Measurements from ENCODE around the gene ITCH.
"Not testable (repeated sequence)": the region's sequence is repeated elsewhere in the genome, so short reads cannot be mapped to it uniquely, and the experiment has no call there.

ITCH gene

GRCh38 chr20:34363062-34363464 is at the start of gene ITCH:
Gene ITCH (plus strand): TSS chr20:34363273. CDS start chr20:34393812, 30,539 bp downstream.
- peak; percentile 90 for DNase-seq

- no peak for DNase-seq
These were observed 47.8 kb upstream of the ITCH start for GRCh38 chr20:34315236-34315635.

GRCh38 chr20:34316196-34316814 is 46.8 kb upstream of the ITCH start:
- no peak for DNase-seq

- DNase-seq, result no peak
These were observed 44.2 kb upstream of the ITCH start for GRCh38 chr20:34318609-34319443.

- DNase-seq, result no peak
These were observed 42.2 kb upstream of the ITCH start for GRCh38 chr20:34320861-34321260.

- no peak for DNase-seq
These were observed 40.6 kb upstream of the ITCH start for GRCh38 chr20:34322267-34323105.

GRCh38 chr20:34324541-34324940 is 38.5 kb upstream of the ITCH start:
- no peak for DNase-seq

- not testable (repeated sequence) for DNase-seq
These were observed 34.9 kb upstream of the ITCH start for GRCh38 chr20:34328207-34328606.

- no peak for DNase-seq
These were observed 34.0 kb upstream of the ITCH start for GRCh38 chr20:34328928-34329677.

- not testable (repeated sequence) for DNase-seq
These were observed 32.1 kb upstream of the ITCH start for GRCh38 chr20:34330861-34331544.

GRCh38 chr20:34331838-34332237 is 31.2 kb upstream of the ITCH start:
- DNase-seq, result no peak

- no peak for DNase-seq
These were observed 30.7 kb upstream of the ITCH start for GRCh38 chr20:34332262-34332920.

GRCh38 chr20:34333786-34334185 is 29.3 kb upstream of the ITCH start:
- no peak for DNase-seq

GRCh38 chr20:34334654-34335407 is 28.2 kb upstream of the ITCH start:
- no peak for DNase-seq

- no peak for DNase-seq
These were observed 25.5 kb upstream of the ITCH start for GRCh38 chr20:34337544-34337943.

GRCh38 chr20:34337982-34338726 is 24.9 kb upstream of the ITCH start:
- no peak for DNase-seq

- not testable (repeated sequence) for DNase-seq
These were observed 22.3 kb upstream of the ITCH start for GRCh38 chr20:34340726-34341125.

- not testable (repeated sequence) for DNase-seq
These were observed 21.9 kb upstream of the ITCH start for GRCh38 chr20:34341199-34341598.

- no peak for DNase-seq
These were observed 19.4 kb upstream of the ITCH start for GRCh38 chr20:34343458-34344211.
